PC-9 (cell line): ENCODE results near the gene TARM1. TPM values are rescaled to one million over a fixed set of nuclear protein-coding genes. Genes with fewer than 3 reads are reported as not detected.

Experiments used
- BruUV-seq: library from RNA; stranded (reverse); fragments of 400-500 nt; replicated peaks from 2 replicates; lab custom pipeline; 2021; lab: Mats Ljungman, UMichigan
- CTCF ChIA-PET: fragments of 300-600 bp; sonication (Branson Sonifier 250); formaldehyde crosslinking; loops from one replicate; lab custom pipeline; 2022; ENCODE audit warnings: antibody characterized with exemption; lab: Charles Lee
- POLR2A ChIA-PET: fragments of 300-600 bp; sonication (Branson Sonifier 250); formaldehyde crosslinking; loops from one replicate; lab custom pipeline; 2022; ENCODE audit warnings: antibody characterized with exemption; ENCODE audit not compliant: unreplicated experiment; lab: Charles Lee
- DNase-seq, 2 experiments: peaks; one replicate each; pipeline versions ENCODE4 v3.0.0 to v3.0.0-alpha.2; 2015 to 2022; ENCODE audit warnings: mixed read lengths in 1 of 2
- H2AFZ ChIP-seq: fragments of 200-600 bp; sonication (generic); 2 replicates; pipeline ENCODE4 v1.8.1; 2017; ENCODE audit warnings: antibody characterized with exemption
- H3F3A ChIP-seq: fragments of 200-600 bp; sonication (generic); 2 replicates; pipeline ENCODE4 v1.8.1; 2017; ENCODE audit warnings: antibody characterized with exemption, mild to moderate bottlenecking, low read depth; ENCODE audit not compliant: insufficient read depth
- H3K27ac ChIP-seq: fragments of 200-600 bp; sonication (generic); 2 replicates; pipeline ENCODE4 v1.6.1; 2016; ENCODE audit warnings: mixed run types
- H3K27me3 ChIP-seq: fragments of 200-600 bp; sonication (generic); 2 replicates; pipeline ENCODE4 v1.6.1; 2016; ENCODE audit warnings: low read depth, mixed run types; ENCODE audit not compliant: insufficient read depth
- H3K36me3 ChIP-seq: fragments of 200-600 bp; sonication (generic); 2 replicates; pipeline ENCODE4 v1.6.1; 2016; ENCODE audit warnings: low read depth, mixed run types
- H3K4me1 ChIP-seq: fragments of 200-600 bp; sonication (generic); replicated peaks from 2 replicates; pipeline ENCODE4 v1.6.1; 2016; ENCODE audit warnings: mixed run types; ENCODE audit not compliant: insufficient read depth
- H3K4me2 ChIP-seq: fragments of 200-600 bp; sonication (generic); 2 replicates; pipeline ENCODE4 v1.6.1; 2017; ENCODE audit warnings: mixed run types
- H3K4me3 ChIP-seq: fragments of 200-600 bp; sonication (generic); 2 replicates; pipeline ENCODE4 v1.6.1; 2016; ENCODE audit warnings: mixed run types
- H3K79me2 ChIP-seq: fragments of 200-600 bp; sonication (generic); 2 replicates; pipeline ENCODE4 v1.6.1; 2017; ENCODE audit warnings: low read depth, mixed run types
- H3K9me2 ChIP-seq: fragments of 200-600 bp; sonication (generic); 2 replicates; pipeline ENCODE4 v1.8.1; 2017; ENCODE audit warnings: mild to moderate bottlenecking; ENCODE audit not compliant: insufficient read depth
- H3K9me3 ChIP-seq: fragments of 200-600 bp; sonication (generic); 2 replicates; pipeline ENCODE4 v1.8.1; 2016; ENCODE audit warnings: low read depth; ENCODE audit not compliant: insufficient read depth
- H4K20me1 ChIP-seq: fragments of 200-600 bp; sonication (generic); 2 replicates; pipeline ENCODE4 v1.8.1; 2017; ENCODE audit not compliant: insufficient read depth
- EZH2 ChIP-seq: fragments of 200-600 bp; sonication (generic); IDR thresholded peaks from 2 replicates; pipeline ENCODE4 v1.8.0; 2017; ENCODE audit warnings: antibody characterized with exemption, low read depth
- intact Hi-C: fragments of 100-400 bp; cut with micrococcal nuclease; formaldehyde crosslinking; loops from one replicate; pipeline ENCODE4 v1.10.0; 2022; ENCODE audit not compliant: unreplicated experiment
- total RNA-seq: library from RNA; stranded (reverse); gene quantifications from 2 replicates; pipeline ENCODE4 v1.2.3, GENCODE V29; 2021
- TF ChIP-seq, protein P1 (sequence below): fragments of 200-600 bp; sonication (generic); conservative IDR thresholded peaks from 2 replicates; pipeline ENCODE4 v1.6.1; 2017; ENCODE audit warnings: mixed run types, antibody characterized with exemption, mild to moderate bottlenecking, moderate library complexity

Gene TARM1
- total RNA-seq, 1 experiment from 2014 or later: not detected

GRCh38 chr19:54035215-54036178, 45.7 kb downstream of the TARM1 start:
- POLR2A ChIA-PET: interaction anchor here (0.6 to 0.7 kb wide), 3 partner anchors 60 to 228 kb away, joined by 4 to 9 read pairs (median 7); no protein-coding TSS in a partner anchor
- peaks cover 21% of the 10 kb centered on the region for H3K4me1 ChIP-seq
- H3K27ac ChIP-seq: peak overlapping the region; percentile 36
- peak; percentile 32 to 75 for DNase-seq
- H3K9me3 ChIP-seq: no peaks in the 10 kb centered on the region
- CTCF ChIA-PET: interaction anchor here (0.6 kb wide), 1 partner anchor 11 kb away, joined by 3 read pairs; no protein-coding TSS in a partner anchor
- no peaks in the 10 kb centered on the region for H3K9me2 ChIP-seq
- peaks cover 8% of the 10 kb centered on the region for H3F3A ChIP-seq
- H4K20me1 ChIP-seq: no peaks in the 10 kb centered on the region
- H3K79me2 ChIP-seq: no peaks in the 10 kb centered on the region
- TF ChIP-seq EZH2: no peak
- TF ChIP-seq, protein P1, sequence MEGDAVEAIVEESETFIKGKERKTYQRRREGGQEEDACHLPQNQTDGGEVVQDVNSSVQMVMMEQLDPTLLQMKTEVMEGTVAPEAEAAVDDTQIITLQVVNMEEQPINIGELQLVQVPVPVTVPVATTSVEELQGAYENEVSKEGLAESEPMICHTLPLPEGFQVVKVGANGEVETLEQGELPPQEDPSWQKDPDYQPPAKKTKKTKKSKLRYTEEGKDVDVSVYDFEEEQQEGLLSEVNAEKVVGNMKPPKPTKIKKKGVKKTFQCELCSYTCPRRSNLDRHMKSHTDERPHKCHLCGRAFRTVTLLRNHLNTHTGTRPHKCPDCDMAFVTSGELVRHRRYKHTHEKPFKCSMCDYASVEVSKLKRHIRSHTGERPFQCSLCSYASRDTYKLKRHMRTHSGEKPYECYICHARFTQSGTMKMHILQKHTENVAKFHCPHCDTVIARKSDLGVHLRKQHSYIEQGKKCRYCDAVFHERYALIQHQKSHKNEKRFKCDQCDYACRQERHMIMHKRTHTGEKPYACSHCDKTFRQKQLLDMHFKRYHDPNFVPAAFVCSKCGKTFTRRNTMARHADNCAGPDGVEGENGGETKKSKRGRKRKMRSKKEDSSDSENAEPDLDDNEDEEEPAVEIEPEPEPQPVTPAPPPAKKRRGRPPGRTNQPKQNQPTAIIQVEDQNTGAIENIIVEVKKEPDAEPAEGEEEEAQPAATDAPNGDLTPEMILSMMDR: no peak
- H3K4me3 ChIP-seq: no peak overlapping the region
- no peaks in the 10 kb centered on the region for H3K36me3 ChIP-seq
- no peaks in the 10 kb centered on the region for H3K27me3 ChIP-seq
- intact Hi-C loops: loop anchor here (10.0 kb wide), 1 partner anchor 841 kb away; the partner anchor contains the start of gene ZNF665
- H3K4me2 ChIP-seq: peak overlapping the region; percentile 42
- 0 out of 2 replicates have a peak overlapping the region, but pooled peaks have one; percentile 59 for H2AFZ ChIP-seq
- no TSS peak for BruUV-seq

- Histone ChIP-seq H2AFZ (0 out of 2 replicates have a peak overlapping the region, but pooled peaks have one; percentile 12), H3K36me3 (no peaks in the 10 kb centered on the region), H3K27ac (no peak overlapping the region), H3K4me3 (no peak overlapping the region), H3K27me3 (no peaks in the 10 kb centered on the region), H3K9me3 (no peaks in the 10 kb centered on the region), H3F3A (peaks cover 8% of the 10 kb centered on the region), H4K20me1 (no peaks in the 10 kb centered on the region), H3K4me2 (no peak overlapping the region), H3K79me2 (no peaks in the 10 kb centered on the region), H3K4me1 (peaks cover 25% of the 10 kb centered on the region), H3K9me2 (no peaks in the 10 kb centered on the region)
- TF ChIP-seq EZH2: no peak
- TF ChIP-seq, protein P1: peak; percentile 32; the same call in 1 of the 2 replicates
- DNase-seq: no peak
- ChIA-PET POLR2A (no interaction called here), CTCF (interaction anchor here (0.6 to 1.0 kb wide), 2 partner anchors 184 to 238 kb away, joined by 3 to 4 read pairs; no protein-coding TSS in a partner anchor)
- no TSS peak for BruUV-seq
- intact Hi-C loops: loop anchor here (1.0 to 10.0 kb wide), 2 partner anchors 238 to 836 kb away; partner anchors contain the start of gene ZNF665
Measured at GRCh38 chr19:54030895-54031586, 50.1 kb downstream of the TARM1 start.
